ENCODE data around the gene FADS6. TPM values are rescaled to one million over a fixed set of nuclear protein-coding genes. Genes with fewer than 3 reads are reported as not detected.

Gene FADS6
- polyA plus RNA-seq, 1 donor (not counting 4 experiments of a cell fraction or from before 2014, with no cell fraction given): 0.07 TPM

GRCh38 chr17:74939534-74939933, 46.1 kb upstream of the FADS6 start:
- no peak for TF ChIP-seq CTCF (optimal IDR thresholded peaks at IDR 0.05 in 1 of 3, IDR thresholded peaks at IDR 0.05 in 1 of 3, conservative IDR thresholded peaks at IDR 0.05 in 1 of 3; ENCODE audit: extremely low read depth in 1 of 3, insufficient read depth in 2 of 3, low read length in 3 of 3)
- no peak for TF ChIP-seq EZH2 (IDR thresholded peaks at IDR 0.05; ENCODE audit: low read length)
- Histone ChIP-seq H2AFZ (ENCODE audit: control insufficient read depth, low read length) (no peak overlapping the region), H3K27me3 (ENCODE audit: control insufficient read depth, extremely low read depth, insufficient read depth, low read length) (peaks cover 32% of the 10 kb centered on the region), H3K79me2 (ENCODE audit: control insufficient read depth, insufficient read depth, low read length) (no peaks in the 10 kb centered on the region), H3K36me3 (ENCODE audit: control insufficient read depth in 2 of 2, extremely low read depth in 1 of 2, insufficient read depth in 2 of 2, low read length in 2 of 2) (no peaks in the 10 kb centered on the region), H3K9me3 (ENCODE audit: control insufficient read depth, low read depth, low read length) (no peaks in the 10 kb centered on the region), H3K9me1 (ENCODE audit: control insufficient read depth, extremely low read depth, insufficient read depth, low read length) (no peaks in the 10 kb centered on the region), H4K20me1 (ENCODE audit: control insufficient read depth, extremely low read depth, insufficient read depth, low read length) (no peaks in the 10 kb centered on the region), H3K4me2 (ENCODE audit: control insufficient read depth, extremely low read depth, insufficient read depth, low read depth, low read length) (no peak overlapping the region), H3K4me3 (ENCODE audit: control insufficient read depth in 2 of 3, extremely low read depth in 1 of 3, insufficient read depth in 2 of 3, low read depth in 1 of 3, low read length in 3 of 3) (no peak overlapping the region), H3K4me1 (ENCODE audit: control insufficient read depth, extremely low read depth, insufficient read depth, low read length) (peaks cover 15% of the 10 kb centered on the region), H3K27ac (ENCODE audit: control insufficient read depth, insufficient read depth, low read length) (no peak overlapping the region), H3K9ac (ENCODE audit: control insufficient read depth, extremely low read depth, insufficient read depth, low read length) (no peak overlapping the region)
- no peak for DNase-seq (ENCODE audit: low read depth, low spot score)
- no peak for FAIRE-seq
- dilution Hi-C loops (cut with MboI; ENCODE audit: extremely low pct_ligation_motif_present, low sequenced_read_pairs): no loop called here

- Histone ChIP-seq H4K20me1 (ENCODE audit: control insufficient read depth, extremely low read depth, insufficient read depth, low read length) (no peaks in the 10 kb centered on the region), H3K27me3 (ENCODE audit: control insufficient read depth, extremely low read depth, insufficient read depth, low read length) (peaks cover 37% of the 10 kb centered on the region), H3K27ac (ENCODE audit: control insufficient read depth, insufficient read depth, low read length) (no peak overlapping the region), H3K9ac (ENCODE audit: control insufficient read depth, extremely low read depth, insufficient read depth, low read length) (no peak overlapping the region), H3K9me3 (ENCODE audit: control insufficient read depth, low read depth, low read length) (no peaks in the 10 kb centered on the region), H2AFZ (ENCODE audit: control insufficient read depth, low read length) (no peak overlapping the region), H3K9me1 (ENCODE audit: control insufficient read depth, extremely low read depth, insufficient read depth, low read length) (no peaks in the 10 kb centered on the region), H3K4me1 (ENCODE audit: control insufficient read depth, extremely low read depth, insufficient read depth, low read length) (peaks cover 4% of the 10 kb centered on the region), H3K36me3 (ENCODE audit: control insufficient read depth in 2 of 2, extremely low read depth in 1 of 2, insufficient read depth in 2 of 2, low read length in 2 of 2) (no peaks in the 10 kb centered on the region), H3K4me2 (ENCODE audit: control insufficient read depth, extremely low read depth, insufficient read depth, low read depth, low read length) (no peak overlapping the region), H3K4me3 (ENCODE audit: control insufficient read depth in 2 of 3, extremely low read depth in 1 of 3, insufficient read depth in 2 of 3, low read depth in 1 of 3, low read length in 3 of 3) (no peak overlapping the region), H3K79me2 (ENCODE audit: control insufficient read depth, insufficient read depth, low read length) (no peaks in the 10 kb centered on the region)
- DNase-seq (ENCODE audit: low read depth, low spot score) (no peak), FAIRE-seq (no peak)
- dilution Hi-C loops (cut with MboI; ENCODE audit: extremely low pct_ligation_motif_present, low sequenced_read_pairs): no loop called here
- TF ChIP-seq CTCF (optimal IDR thresholded peaks at IDR 0.05 in 1 of 3, IDR thresholded peaks at IDR 0.05 in 1 of 3, conservative IDR thresholded peaks at IDR 0.05 in 1 of 3; ENCODE audit: extremely low read depth in 1 of 3, insufficient read depth in 2 of 3, low read length in 3 of 3) (no peak), EZH2 (IDR thresholded peaks at IDR 0.05; ENCODE audit: low read length) (no peak)
Measured at GRCh38 chr17:74938194-74938950, 44.9 kb upstream of the FADS6 start.

Data from keratinocyte (primary cell).